Activated T-helper 2 cell treated with anti-CD3 and anti-CD28 coated beads, Interferon-gamma antibody, Interleukin-2, Interleukin-4, amounts not matched to agents 10 μg/mL and 5 μg/mL and 100 μg/mL, durations not matched to agents 14 hours and 24 hours and 36 hours (primary cell): ENCODE measurements around the gene CDKAL1. TPM values are rescaled to one million over a fixed set of nuclear protein-coding genes. Genes with fewer than 3 reads are reported as not detected.
"Not testable (repeated sequence)": the region's sequence is repeated elsewhere in the genome, so short reads cannot be mapped to it uniquely, and the experiment has no call there.

Experiments
- DNase-seq: peaks from one replicate; pipeline ENCODE4 v3.0.0; 2021; ENCODE audit warnings: low spot score
- H3K27ac Mint-ChIP-seq: one replicate; pipeline ENCODE4 v1.8.0; 2021; ENCODE audit warnings: mixed read lengths
- H3K27me3 Mint-ChIP-seq: one replicate; pipeline ENCODE4 v1.8.0; 2021; ENCODE audit warnings: low read depth, mixed read lengths
- H3K36me3 Mint-ChIP-seq: one replicate; pipeline ENCODE4 v1.8.0; 2021; ENCODE audit warnings: low read depth, mixed read lengths
- H3K4me1 Mint-ChIP-seq: one replicate; pipeline ENCODE4 v1.8.0; 2021; ENCODE audit warnings: low read depth, mixed read lengths
- H3K4me3 Mint-ChIP-seq: one replicate; pipeline ENCODE4 v1.8.0; 2021; ENCODE audit warnings: low read depth, mild to moderate bottlenecking, moderate library complexity, mixed read lengths
- H3K9me3 Mint-ChIP-seq: one replicate; pipeline ENCODE4 v1.8.0; 2021; ENCODE audit warnings: mixed read lengths
- intact Hi-C: fragments of 100-400 bp; cut with micrococcal nuclease; formaldehyde crosslinking; loops from one replicate; pipeline ENCODE4 v1.15.1; 2023
- total RNA-seq: library from RNA; stranded (reverse); gene quantifications from 2 replicates; pipeline ENCODE4 v1.2.3, GENCODE V29; 2022

The CDKAL1 gene
- total RNA-seq, 1 donor from 2014 or later, result 31.2 TPM

DNA sequence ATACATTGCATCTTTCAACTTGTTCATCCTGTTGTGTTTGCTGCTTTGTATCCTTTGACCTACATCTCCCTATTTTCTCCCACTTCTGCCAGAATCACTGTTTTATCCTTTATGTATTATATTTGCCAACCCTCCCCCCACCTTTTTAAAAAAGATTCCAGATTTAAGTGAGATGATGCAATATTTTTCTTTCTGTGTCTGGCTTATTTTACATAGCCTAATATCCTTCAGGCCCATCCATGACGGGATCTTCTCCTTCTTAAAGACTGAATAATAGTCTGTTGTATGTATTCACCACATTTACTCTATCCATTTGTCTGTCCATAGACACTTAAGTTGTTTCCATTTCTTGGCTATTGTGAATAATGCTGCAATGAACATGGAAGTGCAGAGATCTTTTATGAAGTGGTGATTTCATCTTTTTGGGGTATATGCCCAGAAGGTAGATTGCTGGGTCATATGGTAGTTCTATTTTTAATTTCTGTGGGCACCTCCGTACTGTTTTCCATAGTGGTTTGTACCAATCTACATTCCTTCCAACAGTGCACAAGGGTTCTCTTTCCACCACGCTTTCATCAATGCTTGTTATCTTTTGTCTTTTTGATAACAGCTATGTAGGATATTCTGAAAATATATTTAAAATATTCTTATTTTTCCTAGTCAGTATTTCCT, 181.0 kb downstream of the CDKAL1 start:
- Mint-ChIP-seq H3K4me1 (peaks cover 36% of the 10 kb centered on the region), H3K9me3 (no peaks in the 10 kb centered on the region), H3K4me3 (no peak overlapping the region), H3K27me3 (no peaks in the 10 kb centered on the region), H3K27ac (no peak overlapping the region), H3K36me3 (peaks cover 9% of the 10 kb centered on the region)
- intact Hi-C loops, result loop anchor here (5.0 to 10.0 kb wide), 3 partner anchors 130 to 882 kb away; no protein-coding TSS in a partner anchor
- DNase-seq, result no peak

DNA sequence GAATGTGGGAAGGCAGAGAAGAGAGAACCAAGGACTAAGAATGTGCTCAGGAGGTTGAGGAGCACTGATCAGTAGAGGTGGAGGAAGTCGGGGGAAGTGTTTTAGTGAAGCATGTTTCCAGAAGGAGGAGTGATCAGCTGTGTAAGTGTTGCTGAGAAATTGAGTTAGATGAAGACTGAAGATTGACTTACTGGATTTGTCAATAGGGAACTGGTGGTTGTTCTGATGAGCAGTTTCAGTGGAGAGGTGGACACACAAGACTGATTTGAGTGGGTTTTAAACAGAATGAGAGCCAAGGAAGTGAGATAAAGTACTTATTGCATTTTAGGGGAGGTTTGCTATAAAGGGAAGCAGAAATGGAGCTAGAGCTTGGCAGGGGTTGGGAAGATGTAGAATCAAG, 182.6 kb downstream of the CDKAL1 start:
- Mint-ChIP-seq H3K4me3 (no peak overlapping the region), H3K27ac (no peak overlapping the region), H3K9me3 (no peaks in the 10 kb centered on the region), H3K27me3 (no peaks in the 10 kb centered on the region), H3K4me1 (peaks cover 26% of the 10 kb centered on the region), H3K36me3 (peaks cover 5% of the 10 kb centered on the region)
- DNase-seq, result no peak
- intact Hi-C loops, result loop anchor here (5.0 to 10.0 kb wide), 3 partner anchors 128 to 880 kb away; no protein-coding TSS in a partner anchor

DNA sequence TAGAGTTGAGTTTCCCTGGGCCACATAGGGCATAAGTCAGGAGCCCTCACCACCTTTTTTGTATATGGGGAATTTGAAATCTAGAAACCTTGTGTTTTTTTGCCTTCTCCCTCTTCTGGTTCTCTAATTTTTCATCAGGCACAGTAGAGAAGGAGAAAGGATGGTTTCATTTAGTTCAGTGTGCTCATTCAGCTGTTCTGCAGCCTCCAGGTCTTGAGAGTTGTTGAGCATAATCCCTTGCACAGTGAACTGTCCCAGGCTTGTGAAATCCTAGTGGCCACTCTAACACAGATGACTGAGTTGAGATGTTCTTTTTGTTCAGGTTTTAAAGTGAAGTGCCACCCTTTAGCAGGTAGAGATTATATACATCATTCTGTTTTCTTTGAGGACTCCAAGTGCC, 183.5 kb downstream of the CDKAL1 start:
- no peak overlapping the region for H3K27ac Mint-ChIP-seq
- peaks cover 7% of the 10 kb centered on the region for H3K36me3 Mint-ChIP-seq
- no peak overlapping the region for H3K4me3 Mint-ChIP-seq
- peaks cover 25% of the 10 kb centered on the region for H3K4me1 Mint-ChIP-seq
- no peaks in the 10 kb centered on the region for H3K27me3 Mint-ChIP-seq
- H3K9me3 Mint-ChIP-seq, result no peaks in the 10 kb centered on the region
- intact Hi-C loops, result loop anchor here (2.0 to 10.0 kb wide), 4 partner anchors 33 to 880 kb away; no protein-coding TSS in a partner anchor
- no peak for DNase-seq

DNA sequence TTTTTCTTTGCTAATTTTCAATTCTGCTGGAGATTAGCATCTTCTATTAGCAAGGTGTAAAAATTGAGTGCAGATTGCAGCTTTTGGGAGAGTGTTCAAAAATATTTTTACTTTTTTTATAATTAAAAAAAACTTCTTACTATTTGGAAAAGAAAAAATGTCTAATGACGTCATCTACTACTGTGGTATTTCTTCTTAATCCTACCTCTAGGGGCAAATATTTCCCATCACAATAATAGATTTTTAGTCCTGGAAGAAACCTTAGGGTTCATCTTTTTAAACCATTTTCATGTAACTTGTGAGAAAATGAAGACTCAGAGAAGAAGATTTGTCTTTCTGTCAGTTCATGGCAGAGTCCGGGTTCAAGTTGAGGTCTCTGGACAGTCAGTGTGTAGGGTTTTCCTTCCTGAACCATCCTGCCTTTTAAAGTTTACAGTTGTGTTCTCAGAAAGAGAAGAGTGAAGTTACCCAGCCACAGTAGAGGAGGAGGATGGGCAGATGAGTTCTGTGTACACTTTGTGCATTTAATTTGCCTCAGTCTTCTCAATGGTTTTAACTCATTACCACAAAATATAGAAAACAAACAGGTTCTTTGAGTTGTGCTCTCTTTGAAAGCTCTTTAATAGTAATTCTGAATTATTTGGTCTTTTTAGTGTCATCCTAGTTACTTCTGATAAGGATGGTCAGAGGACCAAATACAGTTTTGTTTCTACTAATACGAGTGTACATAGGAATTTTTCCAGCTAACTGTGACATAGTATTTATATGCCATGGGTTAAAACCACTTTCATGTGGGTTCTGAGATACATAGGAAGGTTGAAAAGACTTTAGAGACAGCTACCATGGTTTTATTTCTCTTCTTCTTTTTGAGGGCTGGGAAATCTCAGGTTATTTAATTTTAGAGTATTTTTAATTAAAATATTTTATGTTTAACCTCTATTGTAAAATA, 184.7 kb downstream of the CDKAL1 start:
- intact Hi-C loops, result loop anchor here (1.0 to 10.0 kb wide), 5 partner anchors 11 to 878 kb away; no protein-coding TSS in a partner anchor
- H3K4me3 Mint-ChIP-seq, result no peak overlapping the region
- no peak overlapping the region for H3K27ac Mint-ChIP-seq
- H3K36me3 Mint-ChIP-seq, result peaks cover 13% of the 10 kb centered on the region
- H3K27me3 Mint-ChIP-seq, result no peaks in the 10 kb centered on the region
- DNase-seq, result no peak
- H3K9me3 Mint-ChIP-seq, result no peaks in the 10 kb centered on the region
- H3K4me1 Mint-ChIP-seq, result peaks cover 27% of the 10 kb centered on the region

DNA sequence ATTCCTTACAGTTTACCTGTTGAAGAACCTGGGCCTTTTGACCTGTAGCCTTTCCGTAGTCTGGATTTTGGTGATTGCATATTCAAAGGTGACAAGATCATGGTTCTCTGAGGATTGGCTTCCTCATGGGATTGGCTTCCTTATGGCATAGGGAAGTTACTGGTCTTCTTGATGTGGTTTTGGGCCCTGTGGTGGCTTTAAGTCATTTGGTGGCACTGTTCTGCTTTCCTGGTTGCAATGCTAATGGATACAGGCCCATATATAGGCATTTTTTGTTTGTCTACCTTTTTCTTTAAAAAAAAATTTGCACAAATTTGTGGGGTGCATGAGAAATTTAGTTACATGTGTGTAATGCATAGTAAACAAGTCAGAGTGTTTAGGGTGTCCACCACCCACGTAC, 185.7 kb downstream of the CDKAL1 start:
- Mint-ChIP-seq H3K4me3 (no peak overlapping the region), H3K36me3 (peaks cover 13% of the 10 kb centered on the region), H3K27ac (peak overlapping the region; percentile 36), H3K4me1 (peaks cover 27% of the 10 kb centered on the region), H3K27me3 (no peaks in the 10 kb centered on the region), H3K9me3 (no peaks in the 10 kb centered on the region)
- intact Hi-C loops, result loop anchor here (1.0 to 10.0 kb wide), 5 partner anchors 12 to 877 kb away; no protein-coding TSS in a partner anchor
- DNase-seq, result no peak

DNA sequence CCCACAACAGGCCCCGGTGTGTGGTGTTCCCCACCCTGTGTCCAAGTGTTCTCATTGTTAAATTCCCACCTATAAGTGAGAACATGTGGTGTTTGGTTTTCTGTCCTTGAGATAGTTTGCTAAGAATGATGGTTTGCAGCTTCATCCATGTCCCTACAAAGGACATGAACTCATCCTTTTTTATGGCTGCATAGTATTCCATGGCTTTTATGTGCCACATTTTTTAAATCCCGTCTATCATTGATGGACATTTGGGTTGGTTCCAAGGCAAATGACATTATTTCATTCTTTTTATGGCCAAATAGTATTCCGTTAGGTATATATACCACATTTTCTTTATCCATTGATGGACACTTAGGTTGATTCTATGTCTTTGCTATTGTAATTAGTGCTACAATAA, 186.9 kb downstream of the CDKAL1 start:
- Mint-ChIP-seq H3K4me1 (peaks cover 27% of the 10 kb centered on the region), H3K36me3 (peaks cover 13% of the 10 kb centered on the region)
- H3K9me3 Mint-ChIP-seq, H3K27me3 Mint-ChIP-seq, DNase-seq, intact Hi-C loops, H3K4me3 Mint-ChIP-seq, H3K27ac Mint-ChIP-seq: not testable (repeated sequence)

DNA sequence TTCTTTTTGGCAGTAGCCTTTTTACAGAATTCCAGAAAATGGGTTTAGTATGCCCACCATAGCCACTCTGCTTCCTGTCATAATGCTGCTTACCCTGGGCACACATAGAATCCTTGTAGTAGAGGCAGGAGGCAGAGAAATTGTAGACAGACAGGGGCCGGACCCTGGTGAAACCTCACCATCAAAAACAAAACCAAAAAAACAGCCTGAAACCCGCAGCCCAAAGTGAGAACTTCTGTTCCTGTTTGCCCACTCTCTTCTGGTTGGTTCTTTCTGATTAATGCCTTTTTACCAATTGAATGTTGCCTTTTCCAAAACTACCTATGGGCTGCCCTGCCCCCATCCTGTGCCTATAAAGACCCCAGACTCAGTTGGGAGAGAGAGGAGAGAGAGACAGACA, 188.2 kb downstream of the CDKAL1 start:
- intact Hi-C loops, result no loop called here
- Mint-ChIP-seq H3K4me3 (no peak overlapping the region), H3K36me3 (peaks cover 13% of the 10 kb centered on the region), H3K27me3 (no peaks in the 10 kb centered on the region), H3K4me1 (peaks cover 27% of the 10 kb centered on the region), H3K27ac (peak overlapping the region; percentile 4), H3K9me3 (no peaks in the 10 kb centered on the region)
- DNase-seq, result no peak

DNA sequence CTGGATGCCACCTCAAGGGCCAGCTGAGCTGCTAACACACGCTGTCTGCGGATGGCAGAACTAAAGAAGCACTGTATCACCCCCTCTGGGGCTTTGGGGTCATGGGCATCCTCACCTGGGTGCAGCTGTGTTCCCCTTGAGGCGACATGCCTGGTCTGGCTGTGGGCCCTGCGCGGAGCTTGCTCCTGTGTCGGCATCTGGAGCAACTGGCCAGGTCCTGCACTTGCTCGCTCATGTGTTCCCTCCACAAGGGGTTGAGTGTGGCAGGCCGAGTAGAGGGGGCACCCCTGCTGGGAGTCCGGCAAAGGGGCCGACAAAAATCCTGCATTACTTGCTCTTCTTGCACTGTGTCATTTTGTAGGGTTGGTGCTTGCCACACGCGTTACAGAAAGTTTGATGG, 189.0 kb downstream of the CDKAL1 start:
- H3K27me3 Mint-ChIP-seq, result no peaks in the 10 kb centered on the region
- intact Hi-C loops, result no loop called here
- H3K4me3 Mint-ChIP-seq, result no peak overlapping the region
- DNase-seq, result no peak
- peaks cover 24% of the 10 kb centered on the region for H3K4me1 Mint-ChIP-seq
- H3K36me3 Mint-ChIP-seq, result peaks cover 13% of the 10 kb centered on the region
- no peak overlapping the region for H3K27ac Mint-ChIP-seq
- no peaks in the 10 kb centered on the region for H3K9me3 Mint-ChIP-seq

DNA sequence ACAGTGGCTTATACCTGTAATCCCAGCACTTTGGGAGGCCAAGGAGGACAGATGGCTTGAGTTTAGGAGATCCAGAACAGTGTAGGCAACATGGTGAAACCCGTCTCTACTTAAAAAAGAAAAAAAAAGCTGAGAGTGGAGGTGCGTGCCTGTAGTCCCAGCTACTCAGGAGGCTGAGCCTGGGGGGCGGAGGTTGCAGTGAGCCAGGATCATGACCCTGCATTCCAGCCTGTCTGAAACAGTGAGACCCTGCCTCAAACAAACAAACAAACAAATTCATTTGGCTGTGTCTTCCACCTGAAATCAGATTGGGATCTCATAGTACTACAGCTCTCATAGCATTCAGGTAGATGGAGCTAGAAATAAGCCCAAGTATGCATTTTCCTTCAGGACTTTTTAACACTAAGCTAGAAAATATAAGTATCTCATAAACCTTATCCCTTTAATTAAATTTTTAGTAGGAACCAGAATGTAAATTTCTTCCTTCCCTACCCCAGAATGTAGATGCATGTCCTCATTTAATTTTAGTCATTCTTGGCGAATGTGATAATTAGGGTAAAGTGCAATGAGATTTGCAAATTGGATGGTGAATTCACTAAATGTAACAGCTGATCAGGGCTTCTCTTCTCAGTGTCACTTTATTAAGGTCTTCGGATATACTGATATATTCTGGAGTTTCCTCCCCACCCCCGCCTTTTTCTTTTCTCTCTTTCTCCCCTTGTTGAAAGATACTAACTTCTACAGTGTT, 190.4 kb downstream of the CDKAL1 start:
- H3K36me3 Mint-ChIP-seq, result peaks cover 13% of the 10 kb centered on the region
- H3K4me1 Mint-ChIP-seq, result peaks cover 13% of the 10 kb centered on the region
- no peaks in the 10 kb centered on the region for H3K9me3 Mint-ChIP-seq
- DNase-seq, result no peak
- no peak overlapping the region for H3K27ac Mint-ChIP-seq
- H3K4me3 Mint-ChIP-seq, result no peak overlapping the region
- intact Hi-C loops, result no loop called here
- H3K27me3 Mint-ChIP-seq, result no peaks in the 10 kb centered on the region

DNA sequence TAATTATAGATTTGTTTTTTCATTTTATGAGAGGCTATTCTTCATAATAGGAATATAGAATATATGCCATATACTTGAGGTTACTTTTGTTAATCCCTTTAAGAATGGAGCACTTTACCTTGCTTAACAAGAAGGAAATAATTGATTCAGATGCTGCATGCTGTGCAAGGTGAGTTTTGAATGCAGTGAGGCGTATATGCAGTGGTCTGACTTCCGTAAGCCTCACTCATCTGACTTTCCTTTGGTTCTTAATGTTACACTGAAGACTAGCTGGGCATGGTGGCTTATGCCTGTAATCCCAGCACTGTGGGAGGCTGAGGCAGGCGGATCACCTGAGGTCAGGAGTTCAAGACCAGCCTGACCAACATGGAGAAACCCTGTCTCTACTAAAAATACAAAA, 191.0 kb downstream of the CDKAL1 start:
- H3K36me3 Mint-ChIP-seq, result peaks cover 13% of the 10 kb centered on the region

DNA sequence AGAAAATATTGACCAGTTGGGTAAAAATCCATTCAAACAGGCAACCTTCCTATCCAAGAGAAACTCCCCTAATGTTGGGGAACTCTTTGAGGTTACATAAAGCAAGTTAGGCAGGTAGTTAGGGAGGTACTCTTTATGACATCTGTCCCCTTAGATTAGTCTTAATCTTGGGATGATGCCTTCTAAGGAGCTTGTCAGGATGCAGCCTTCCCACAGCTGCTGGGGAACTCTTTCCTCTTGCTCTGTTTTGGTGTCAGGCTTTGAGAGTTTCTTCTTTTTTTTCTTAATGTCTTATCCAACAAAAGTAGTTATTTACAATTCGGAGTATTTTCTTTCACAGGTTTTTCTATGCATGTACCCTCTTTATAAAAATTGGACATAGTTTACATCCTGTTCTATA, 194.8 kb downstream of the CDKAL1 start:
- no peak for DNase-seq
- Mint-ChIP-seq H3K4me1 (peaks cover 3% of the 10 kb centered on the region), H3K4me3 (no peak overlapping the region), H3K36me3 (peaks cover 4% of the 10 kb centered on the region), H3K27ac (no peak overlapping the region), H3K27me3 (no peaks in the 10 kb centered on the region), H3K9me3 (no peaks in the 10 kb centered on the region)
- intact Hi-C loops, result no loop called here

More for the DNA sequence above, 191.0 kb downstream of the CDKAL1 start:
- H3K4me3 Mint-ChIP-seq, H3K4me1 Mint-ChIP-seq, intact Hi-C loops, DNase-seq, H3K9me3 Mint-ChIP-seq, H3K27ac Mint-ChIP-seq, H3K27me3 Mint-ChIP-seq: not testable (repeated sequence)

DNA sequence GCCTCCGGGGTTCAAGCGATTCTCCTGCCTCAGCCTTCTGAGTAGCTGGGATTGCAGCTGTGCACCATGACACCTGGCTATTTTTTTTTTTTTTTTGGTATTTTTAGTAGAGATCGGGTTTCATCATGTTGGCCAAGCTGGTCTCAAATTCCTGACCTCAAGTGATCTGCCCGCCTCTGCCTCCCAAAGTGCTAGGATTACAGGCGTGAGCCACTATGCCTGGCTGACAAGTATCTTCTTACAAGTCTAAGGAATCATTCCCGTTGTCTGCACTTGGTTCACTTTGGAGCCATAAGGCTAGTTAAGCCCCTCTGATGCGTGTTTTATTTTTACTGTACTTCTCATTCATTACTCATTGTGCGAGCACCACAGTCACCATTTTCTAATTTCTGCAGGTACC, 198.1 kb downstream of the CDKAL1 start:
- H3K27me3 Mint-ChIP-seq, H3K27ac Mint-ChIP-seq, H3K9me3 Mint-ChIP-seq, H3K4me3 Mint-ChIP-seq, H3K36me3 Mint-ChIP-seq, H3K4me1 Mint-ChIP-seq, DNase-seq, intact Hi-C loops: not testable (repeated sequence)
